Keratinocyte (primary cell): ENCODE measurements around the gene RAN.

Source experiments
- CTCF ChIP-seq, 3 experiments: IDR thresholded peaks in 1 of 3; conservative IDR thresholded peaks in 1 of 3; optimal IDR thresholded peaks in 1 of 3; 2 replicates in 2 of 3; 3 replicates in 1 of 3; pipeline versions ENCODE3 to v1.5.1; 2011; ENCODE audit warnings: low read length in 3 of 3, mild to moderate bottlenecking in 3 of 3, moderate library complexity in 2 of 3, control low read depth in 1 of 3, inconsistent platforms in 1 of 3; ENCODE audit not compliant: insufficient read depth in 2 of 3; ENCODE audit errors: extremely low read depth in 1 of 3
- EZH2 ChIP-seq: IDR thresholded peaks from one replicate; pipeline ENCODE4 v1.6.1; 2012; ENCODE audit warnings: inconsistent platforms, mild to moderate bottlenecking, low read length, moderate library complexity

GRCh38 chr12:130871286-130872178, at the start of gene RAN:
- TF ChIP-seq CTCF (optimal IDR thresholded peaks at IDR 0.05 in 1 of 3, IDR thresholded peaks at IDR 0.05 in 1 of 3, conservative IDR thresholded peaks at IDR 0.05 in 1 of 3; ENCODE audit: extremely low read depth in 1 of 3, insufficient read depth in 2 of 3, low read length in 3 of 3): no peak
- TF ChIP-seq EZH2: no peak
